Smooth muscle cell of the brain vasculature (primary cell): ENCODE results near the gene VSNL1.
"Not testable (repeated sequence)": the region's sequence is repeated elsewhere in the genome, so short reads cannot be mapped to it uniquely, and the experiment has no call there.

Experiments used
- DNase-seq: peaks from one replicate; pipeline ENCODE4 v3.0.0-alpha.2; 2012; ENCODE audit warnings: low read depth, low spot score

VSNL1 gene

GRCh38 chr2:17541531-17541950, 1.0 kb downstream of the VSNL1 start:
- no peak for DNase-seq

- DNase-seq, result no peak
Measured at GRCh38 chr2:17542471-17542870, 2.0 kb downstream of the VSNL1 start.

GRCh38 chr2:17543131-17543660, 2.7 kb downstream of the VSNL1 start:
- DNase-seq, result no peak

- DNase-seq, result no peak
Measured at GRCh38 chr2:17543848-17544247, 3.4 kb downstream of the VSNL1 start.

- no peak for DNase-seq
Measured at GRCh38 chr2:17544256-17544655, 3.8 kb downstream of the VSNL1 start.

GRCh38 chr2:17545680-17546613, 5.5 kb downstream of the VSNL1 start:
- no peak for DNase-seq

GRCh38 chr2:17547237-17547636, 6.7 kb downstream of the VSNL1 start:
- DNase-seq, result no peak

- DNase-seq, result no peak
Measured at GRCh38 chr2:17547737-17548136, 7.2 kb downstream of the VSNL1 start.

- no peak for DNase-seq
Measured at GRCh38 chr2:17550907-17551306, 10.4 kb downstream of the VSNL1 start.

- no peak for DNase-seq
Measured at GRCh38 chr2:17555150-17555549, 14.7 kb downstream of the VSNL1 start.

GRCh38 chr2:17557596-17557995, 17.1 kb downstream of the VSNL1 start:
- DNase-seq, result no peak

GRCh38 chr2:17558053-17558452, 17.6 kb downstream of the VSNL1 start:
- no peak for DNase-seq

GRCh38 chr2:17558878-17559277, 18.4 kb downstream of the VSNL1 start:
- DNase-seq, result no peak

GRCh38 chr2:17565726-17566125, 25.2 kb downstream of the VSNL1 start:
- not testable (repeated sequence) for DNase-seq

GRCh38 chr2:17571681-17572080, 31.2 kb downstream of the VSNL1 start:
- no peak for DNase-seq

GRCh38 chr2:17573085-17573803, 32.7 kb downstream of the VSNL1 start:
- DNase-seq, result no peak

- DNase-seq, result no peak
Measured at GRCh38 chr2:17573804-17574175, 33.3 kb downstream of the VSNL1 start.

- no peak for DNase-seq
Measured at GRCh38 chr2:17574406-17575073, 34.0 kb downstream of the VSNL1 start.

GRCh38 chr2:17576802-17577201, 36.3 kb downstream of the VSNL1 start:
- no peak for DNase-seq

GRCh38 chr2:17578466-17578928, 38.0 kb downstream of the VSNL1 start:
- DNase-seq, result no peak

- no peak for DNase-seq
Measured at GRCh38 chr2:17579605-17580318, 39.3 kb downstream of the VSNL1 start.
